HG03135 (cell line): ENCODE measurements around the gene UBE2Z.
"Not testable (repeated sequence)": the region's sequence is repeated elsewhere in the genome, so short reads cannot be mapped to it uniquely, and the experiment has no call there.

ENCODE experiments used
- ATAC-seq: cut with Tn5 transposase; IDR thresholded peaks from one replicate; pipeline ENCODE4 v1.9.1; 2021; ENCODE audit warnings: mild to moderate bottlenecking, moderate library complexity; ENCODE audit not compliant: unreplicated experiment

The UBE2Z gene

GRCh38 chr17:48903401-48903800 lies 4.8 kb upstream of the UBE2Z start:
- ATAC-seq, result no peak

- ATAC-seq, result no peak
These were observed 3.8 kb upstream of the UBE2Z start for GRCh38 chr17:48904428-48904827.

GRCh38 chr17:48905987-48906515 lies 2.2 kb upstream of the UBE2Z start:
- ATAC-seq, result no peak

GRCh38 chr17:48907713-48908046 lies 527 bp upstream of the UBE2Z start:
- no peak for ATAC-seq

- peak; percentile 30 for ATAC-seq
These were observed 717 bp downstream of the UBE2Z start for GRCh38 chr17:48908853-48909394.

GRCh38 chr17:48909783-48910182 lies 1.6 kb downstream of the UBE2Z start:
- ATAC-seq, result no peak

GRCh38 chr17:48910370-48910769 lies 2.2 kb downstream of the UBE2Z start:
- no peak for ATAC-seq

GRCh38 chr17:48912476-48912875 lies 4.3 kb downstream of the UBE2Z start:
- ATAC-seq, result no peak

GRCh38 chr17:48915459-48916282 lies 7.5 kb downstream of the UBE2Z start:
- ATAC-seq, result peak; percentile 63

- ATAC-seq, result no peak
These were observed 17.2 kb downstream of the UBE2Z start for GRCh38 chr17:48925251-48925990.

- no peak for ATAC-seq
These were observed 17.8 kb downstream of the UBE2Z start for GRCh38 chr17:48925991-48926342.

- no peak for ATAC-seq
These were observed 20.0 kb downstream of the UBE2Z start for GRCh38 chr17:48927978-48928745.

- no peak for ATAC-seq
These were observed 20.9 kb downstream of the UBE2Z start for GRCh38 chr17:48928876-48929811.

GRCh38 chr17:48929812-48930165 lies 21.6 kb downstream of the UBE2Z start:
- no peak for ATAC-seq

GRCh38 chr17:48930435-48930873 lies 22.2 kb downstream of the UBE2Z start:
- ATAC-seq, result no peak

GRCh38 chr17:48933035-48933434 lies 24.8 kb downstream of the UBE2Z start:
- ATAC-seq, result no peak

- ATAC-seq, result peak; percentile 86
These were observed 36.5 kb downstream of the UBE2Z start, which contains the start of gene SNF8 for GRCh38 chr17:48944515-48945260. Gene SNF8 (minus strand): TSS chr17:48944842. CDS start chr17:48944734, 108 bp downstream.

- not testable (repeated sequence) for ATAC-seq
These were observed 37.0 kb downstream of the UBE2Z start for GRCh38 chr17:48945261-48945651.

GRCh38 chr17:48951572-48951971 lies 43.4 kb downstream of the UBE2Z start:
- ATAC-seq, result no peak
